HL-60/S4 treated with phorbol 12-myristate 13-acetate at 8.2 ng/mL for 4 days and 3 days (cell line): ENCODE measurements around the gene TLR9.

Experiments
- in situ Hi-C: fragments of 300-500 bp; cut with MboI; formaldehyde crosslinking; loops from 2 replicates; pipeline ENCODE4 v1.15.0; 2022; ENCODE audit warnings: low sequenced_read_pairs

The TLR9 gene

GRCh38 chr3:52248165-52248541 is 22.7 kb upstream of the TLR9 start:
- in situ Hi-C loops = no loop called here

- in situ Hi-C loops = no loop called here
Observed at GRCh38 chr3:52247409-52248164, 22.1 kb upstream of the TLR9 start.

GRCh38 chr3:52246728-52247408 is 21.4 kb upstream of the TLR9 start:
- in situ Hi-C loops = no loop called here

- in situ Hi-C loops = no loop called here
Observed at GRCh38 chr3:52246264-52246620, 20.8 kb upstream of the TLR9 start.

GRCh38 chr3:52245322-52246263 is 20.1 kb upstream of the TLR9 start, which contains the start of gene PPM1M:
Gene PPM1M (plus strand): TSS chr3:52245759. CDS start chr3:52245825, 66 bp downstream.
- in situ Hi-C loops = no loop called here

GRCh38 chr3:52243791-52244628 is 18.6 kb upstream of the TLR9 start:
- in situ Hi-C loops = no loop called here

GRCh38 chr3:52242039-52242438 is 16.6 kb upstream of the TLR9 start:
- in situ Hi-C loops = no loop called here

GRCh38 chr3:52240886-52241370 is 15.5 kb upstream of the TLR9 start:
- in situ Hi-C loops = no loop called here

- in situ Hi-C loops = no loop called here
Observed at GRCh38 chr3:52240059-52240885, 14.8 kb upstream of the TLR9 start.

- in situ Hi-C loops = loop anchor here (10.0 kb wide), 1 partner anchor 106 kb away; no protein-coding TSS in a partner anchor
Observed at GRCh38 chr3:52238761-52239701, 13.6 kb upstream of the TLR9 start, which contains the start of gene TWF2. Gene TWF2 (minus strand): TSS chr3:52239158. CDS start chr3:52239016, 142 bp downstream.

GRCh38 chr3:52238193-52238760 is 12.8 kb upstream of the TLR9 start:
- in situ Hi-C loops = loop anchor here (10.0 kb wide), 1 partner anchor 107 kb away; no protein-coding TSS in a partner anchor

GRCh38 chr3:52237657-52238172 is 12.3 kb upstream of the TLR9 start:
- in situ Hi-C loops = loop anchor here (10.0 kb wide), 1 partner anchor 107 kb away; no protein-coding TSS in a partner anchor

GRCh38 chr3:52237006-52237656 is 11.7 kb upstream of the TLR9 start:
- in situ Hi-C loops = loop anchor here (10.0 kb wide), 1 partner anchor 108 kb away; no protein-coding TSS in a partner anchor

- in situ Hi-C loops = loop anchor here (10.0 kb wide), 1 partner anchor 108 kb away; no protein-coding TSS in a partner anchor
Observed at GRCh38 chr3:52236424-52236886, 11.0 kb upstream of the TLR9 start.

GRCh38 chr3:52234516-52235447 is 9.3 kb upstream of the TLR9 start:
- in situ Hi-C loops = loop anchor here (10.0 kb wide), 1 partner anchor 110 kb away; no protein-coding TSS in a partner anchor
